GM11168 (cell line): ENCODE measurements around the gene TRMT2B.
"Not testable (repeated sequence)": the region's sequence is repeated elsewhere in the genome, so short reads cannot be mapped to it uniquely, and the experiment has no call there.

Experiments
- in situ Hi-C: fragments of 300-500 bp; cut with MboI; formaldehyde crosslinking; loops from one replicate; pipeline ENCODE4 v1.12.0; 2022; ENCODE audit warnings: low sequenced_read_pairs; ENCODE audit not compliant: unreplicated experiment

The TRMT2B gene

GRCh38 chrX:101012031-101012430 is 39.9 kb downstream of the TRMT2B start:
- in situ Hi-C loops: not testable (repeated sequence)

DNA sequence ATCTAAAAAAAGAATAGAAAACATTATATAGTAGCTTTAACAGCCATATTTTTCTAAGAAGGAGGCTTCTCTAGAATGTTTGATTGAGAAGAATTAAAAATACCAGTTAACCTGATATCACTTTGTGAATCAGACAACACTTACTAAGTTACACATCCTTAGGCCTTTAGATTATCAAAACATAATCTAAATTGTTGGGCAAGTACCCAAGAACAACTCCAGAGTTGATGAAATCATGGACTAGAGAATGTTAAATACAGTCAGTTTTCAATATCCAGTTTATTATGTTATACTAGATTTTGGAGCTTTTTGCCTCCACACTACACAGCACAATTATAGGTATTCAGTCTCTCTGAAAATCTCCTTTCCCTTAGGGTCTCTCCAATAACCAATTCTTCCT is 42.8 kb downstream of the TRMT2B start:
- in situ Hi-C loops: no loop called here

DNA sequence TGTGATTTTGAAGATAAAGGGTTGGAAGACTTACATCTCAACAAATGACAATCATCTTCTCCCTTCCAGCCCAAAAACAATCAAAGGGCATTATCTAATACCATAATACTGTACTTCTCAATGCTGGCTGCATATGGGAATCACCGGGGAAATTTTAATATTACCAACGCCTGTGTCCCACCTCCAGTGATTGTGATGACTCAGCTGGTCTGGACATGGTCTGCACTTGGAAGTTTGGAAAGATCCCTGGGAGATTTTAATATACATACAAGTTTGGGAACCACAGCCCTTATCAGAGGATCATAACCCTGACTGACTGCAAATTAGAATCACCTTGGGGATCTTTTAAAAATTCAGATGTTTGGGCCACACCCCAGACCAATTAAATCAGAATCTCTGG is 52.5 kb downstream of the TRMT2B start:
- in situ Hi-C loops: no loop called here

- in situ Hi-C loops: no loop called here
These were observed 56.4 kb downstream of the TRMT2B start for GRCh38 chrX:100995469-100995868.

DNA sequence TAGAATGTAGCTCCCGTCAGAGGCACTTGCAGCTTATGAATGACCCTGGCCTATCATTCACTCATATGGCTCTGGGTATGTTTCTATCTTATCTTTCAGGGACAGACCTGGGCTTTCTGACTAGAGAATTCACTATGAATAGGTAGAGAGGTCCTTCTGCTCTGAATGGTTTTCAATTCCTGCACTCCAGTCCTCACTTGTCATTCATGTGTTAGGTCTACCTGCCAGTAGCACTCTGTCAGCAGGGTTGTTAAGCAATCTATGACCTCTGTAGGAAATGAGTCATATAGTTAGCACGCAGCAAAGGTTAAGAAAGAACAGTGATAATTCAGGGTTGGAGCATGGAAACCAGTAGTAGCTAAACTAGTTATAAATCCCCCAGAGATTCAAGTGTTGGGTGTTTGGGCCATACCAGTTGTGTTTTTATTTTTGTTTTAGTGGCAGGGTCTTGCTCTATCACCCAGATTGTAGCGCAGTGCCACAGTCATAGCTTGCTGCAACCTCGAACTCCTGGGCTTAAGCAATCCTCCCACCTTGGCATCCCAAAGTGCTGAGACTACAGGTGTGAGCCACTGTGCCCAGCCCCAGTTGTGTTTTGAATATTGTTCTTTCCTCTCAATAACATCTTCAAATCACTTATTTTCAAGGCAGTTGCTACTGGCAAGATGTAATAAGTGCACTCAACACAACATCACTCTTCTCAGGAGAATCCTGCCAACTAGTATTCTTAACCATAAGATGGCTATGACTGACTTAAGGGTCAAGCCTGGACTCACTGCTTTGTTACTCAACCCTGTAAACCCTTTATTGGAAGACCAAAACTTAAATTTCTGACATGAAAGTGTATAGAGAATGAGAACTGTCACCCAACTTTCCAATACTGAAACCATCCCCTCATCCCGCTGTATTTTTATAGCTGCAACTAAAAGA is 57.3 kb downstream of the TRMT2B start:
- in situ Hi-C loops: no loop called here

GRCh38 chrX:100990139-100990538 is 61.8 kb downstream of the TRMT2B start:
- in situ Hi-C loops: no loop called here

- in situ Hi-C loops: no loop called here
These were observed 67.1 kb downstream of the TRMT2B start for GRCh38 chrX:100984818-100985217.

GRCh38 chrX:100981498-100981845 is 70.4 kb downstream of the TRMT2B start:
- in situ Hi-C loops: not testable (repeated sequence)

DNA sequence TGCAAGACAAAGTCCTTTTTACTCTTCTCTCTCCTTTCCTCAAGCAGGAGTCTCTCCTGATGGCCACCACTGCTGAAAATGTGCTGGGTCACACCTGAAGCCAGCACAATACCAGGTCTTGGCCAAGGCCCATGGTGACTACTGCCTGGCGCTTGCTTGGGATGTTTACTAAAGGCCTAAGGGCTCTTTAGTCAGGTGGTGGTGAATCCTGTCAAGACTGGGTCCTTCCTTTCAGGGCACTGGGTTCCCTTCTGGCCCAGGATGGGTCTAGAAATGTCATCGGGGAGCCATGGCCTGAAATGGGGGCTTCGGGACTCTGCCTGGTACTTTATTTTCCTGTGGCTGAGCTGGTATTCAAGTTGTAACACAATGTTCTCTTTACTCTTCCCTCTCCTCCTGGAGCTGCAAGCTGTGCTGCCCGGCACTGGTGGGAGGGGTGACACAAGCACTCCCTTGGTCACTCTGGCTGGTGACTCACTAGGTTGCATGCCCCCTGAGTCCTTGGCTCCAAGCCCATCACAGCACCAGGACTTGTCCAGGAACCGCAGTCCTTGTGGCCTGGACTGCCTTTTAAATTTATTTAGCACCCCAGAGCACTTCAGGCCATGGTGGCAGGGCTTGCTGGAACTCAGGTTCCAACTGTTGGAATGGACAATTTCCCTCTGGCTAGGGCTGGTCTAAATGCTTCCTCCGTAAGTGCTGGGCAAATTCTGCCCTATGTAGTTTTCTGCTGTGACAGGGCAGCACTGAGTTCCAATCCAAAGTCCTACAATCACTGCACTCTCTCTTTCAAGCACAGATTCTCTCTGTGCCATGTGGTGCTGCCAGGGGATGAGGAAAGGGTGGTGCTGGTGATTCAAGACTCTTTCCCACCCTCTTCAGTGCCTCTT is 71.1 kb downstream of the TRMT2B start:
- in situ Hi-C loops: no loop called here

DNA sequence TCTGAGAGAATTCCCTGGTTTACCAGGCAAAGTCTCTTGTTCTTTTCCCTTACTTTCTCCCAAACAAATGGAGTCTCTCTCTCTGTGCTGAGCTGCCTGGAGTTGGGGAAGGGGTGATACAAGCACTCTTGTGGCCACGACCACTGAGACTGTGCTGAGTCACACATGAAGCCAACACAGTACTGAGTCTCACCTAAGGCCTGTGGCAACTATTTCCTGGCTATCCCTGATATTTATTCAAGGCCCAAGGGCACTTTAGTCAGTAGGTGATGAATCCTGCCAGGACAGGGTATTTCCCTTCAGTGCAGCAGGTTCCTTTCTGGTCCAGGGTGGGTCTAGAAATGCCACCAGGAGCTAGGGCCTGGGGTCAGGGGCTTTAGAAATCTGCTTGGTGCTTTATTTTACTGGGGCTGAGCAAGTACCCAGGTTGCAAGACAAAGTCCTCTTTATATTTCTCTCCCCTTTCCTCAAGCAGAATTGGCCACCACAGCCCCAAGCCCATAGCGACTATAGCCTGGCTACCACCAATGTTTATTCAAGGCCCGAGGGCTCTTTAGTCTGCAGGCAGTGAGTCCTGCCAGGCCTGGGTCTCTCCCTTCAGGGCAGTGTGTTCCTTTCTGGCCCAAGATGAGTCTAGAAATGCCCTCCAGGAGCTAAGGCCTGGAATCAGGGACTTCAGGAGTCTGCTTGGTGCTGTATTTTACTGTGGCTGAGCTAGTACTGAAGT is 71.9 kb downstream of the TRMT2B start:
- in situ Hi-C loops: no loop called here

DNA sequence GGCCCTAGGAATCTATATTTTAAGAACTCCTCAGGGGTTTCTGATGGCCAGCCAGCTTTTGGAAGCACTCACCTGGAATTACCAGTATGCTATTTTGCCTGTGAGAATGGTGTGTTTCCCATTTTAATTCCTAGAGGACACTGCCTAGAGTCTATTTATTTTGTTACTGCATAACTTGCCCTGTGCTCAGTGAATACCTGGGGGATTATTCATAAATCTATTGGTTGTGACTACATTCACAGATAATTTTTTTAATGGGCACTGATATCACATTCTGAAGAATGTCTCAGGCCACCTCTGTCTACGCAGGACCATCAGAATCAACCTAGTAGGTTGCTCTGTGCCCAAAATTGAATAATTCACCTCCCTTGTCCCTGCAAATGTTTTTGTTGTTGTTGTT is 75.7 kb downstream of the TRMT2B start:
- in situ Hi-C loops: no loop called here

- in situ Hi-C loops: no loop called here
These were observed 76.7 kb downstream of the TRMT2B start for GRCh38 chrX:100975212-100975611.

DNA sequence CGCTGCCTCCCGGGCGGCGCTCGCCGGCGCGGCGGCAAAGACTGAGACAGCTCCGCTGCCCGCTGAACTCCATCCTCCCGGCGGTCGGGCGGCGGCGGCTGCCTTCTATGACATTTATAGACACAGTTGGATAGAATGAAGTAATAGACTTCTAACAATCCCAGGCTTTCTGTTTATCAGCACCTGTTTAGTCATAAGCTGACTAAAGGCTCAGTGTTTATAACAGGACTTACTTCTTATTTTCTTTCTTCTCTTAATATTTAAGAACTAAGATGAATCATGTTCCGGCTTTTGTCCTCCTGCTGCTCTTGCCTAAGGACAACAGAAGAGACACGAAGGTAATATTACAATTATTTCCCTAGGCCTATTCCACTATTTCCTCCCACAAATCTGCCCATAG is 78.5 kb downstream of the TRMT2B start:
- in situ Hi-C loops: no loop called here

GRCh38 chrX:100969936-100970335 is 82.0 kb downstream of the TRMT2B start:
- in situ Hi-C loops: no loop called here

- in situ Hi-C loops: no loop called here
These were observed 82.5 kb downstream of the TRMT2B start, which contains the start of gene ARL13A for GRCh38 chrX:100969408-100969807. TSS of gene ARL13A (plus strand) at chrX:100969708. CDS start at chrX:100973690, 3,982 bp downstream.

DNA sequence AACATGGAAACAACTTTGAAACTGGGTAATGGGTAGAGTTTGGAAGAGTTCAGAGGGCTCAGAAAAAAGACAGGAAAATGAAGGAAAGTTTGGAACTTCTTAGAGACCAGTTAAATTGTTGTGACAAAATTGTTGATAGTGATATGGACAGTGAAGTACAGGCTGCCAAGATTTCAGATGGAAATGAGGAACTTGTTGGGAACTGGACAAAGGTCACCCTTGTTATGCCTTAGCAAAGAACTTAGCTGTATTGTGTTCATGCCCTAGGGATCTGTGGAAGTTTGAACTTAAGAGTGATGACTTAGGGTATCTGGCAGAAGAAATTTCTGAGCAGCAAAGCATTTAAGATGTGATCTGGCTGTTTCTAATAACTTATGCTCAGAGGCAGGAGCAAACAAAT is 87.5 kb downstream of the TRMT2B start:
- in situ Hi-C loops: no loop called here

DNA sequence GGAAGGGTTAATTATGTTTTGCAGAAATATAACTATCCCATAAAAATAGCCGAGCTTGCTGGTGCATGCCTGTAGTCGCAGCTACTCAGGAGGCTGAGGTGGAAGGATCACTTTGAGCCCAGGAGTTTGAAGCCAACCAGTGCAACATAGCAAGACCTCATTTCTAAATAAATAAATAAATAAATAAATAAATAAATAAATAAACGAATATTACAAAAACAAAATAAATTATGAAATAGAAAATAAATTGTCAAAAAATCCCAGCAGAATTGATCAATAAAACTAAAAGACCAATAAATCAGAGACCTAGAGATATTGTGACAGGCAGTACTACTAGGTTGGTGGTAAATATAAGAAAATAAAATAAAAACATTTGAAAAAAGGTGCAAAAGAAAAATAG is 89.1 kb downstream of the TRMT2B start:
- in situ Hi-C loops: no loop called here
